ENCODE results near the gene CAPN2.
"Not testable (repeated sequence)": the region's sequence is repeated elsewhere in the genome, so short reads cannot be mapped to it uniquely, and the experiment has no call there.

Gene CAPN2

DNA sequence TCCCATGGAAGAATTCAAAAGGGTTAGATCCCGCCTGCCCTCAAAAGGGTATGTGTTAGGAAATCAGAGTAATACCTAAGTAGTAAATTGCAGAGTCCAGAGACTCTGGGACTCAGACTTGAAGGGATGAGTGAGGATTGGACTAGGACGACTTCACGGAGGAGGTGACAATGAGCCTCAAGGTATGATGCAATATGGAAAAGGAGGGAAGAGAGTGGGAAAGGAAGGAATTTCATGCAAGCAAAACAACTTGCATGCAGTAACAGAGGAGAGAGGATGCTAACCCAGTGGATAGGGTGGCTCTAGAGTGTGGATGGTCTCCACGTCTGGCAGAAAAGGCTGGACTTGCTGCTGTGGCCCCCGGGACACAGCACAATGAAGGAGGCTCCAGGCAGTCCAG is 4.8 kb downstream of the CAPN2 start:
- no peak for DNase-seq

DNA sequence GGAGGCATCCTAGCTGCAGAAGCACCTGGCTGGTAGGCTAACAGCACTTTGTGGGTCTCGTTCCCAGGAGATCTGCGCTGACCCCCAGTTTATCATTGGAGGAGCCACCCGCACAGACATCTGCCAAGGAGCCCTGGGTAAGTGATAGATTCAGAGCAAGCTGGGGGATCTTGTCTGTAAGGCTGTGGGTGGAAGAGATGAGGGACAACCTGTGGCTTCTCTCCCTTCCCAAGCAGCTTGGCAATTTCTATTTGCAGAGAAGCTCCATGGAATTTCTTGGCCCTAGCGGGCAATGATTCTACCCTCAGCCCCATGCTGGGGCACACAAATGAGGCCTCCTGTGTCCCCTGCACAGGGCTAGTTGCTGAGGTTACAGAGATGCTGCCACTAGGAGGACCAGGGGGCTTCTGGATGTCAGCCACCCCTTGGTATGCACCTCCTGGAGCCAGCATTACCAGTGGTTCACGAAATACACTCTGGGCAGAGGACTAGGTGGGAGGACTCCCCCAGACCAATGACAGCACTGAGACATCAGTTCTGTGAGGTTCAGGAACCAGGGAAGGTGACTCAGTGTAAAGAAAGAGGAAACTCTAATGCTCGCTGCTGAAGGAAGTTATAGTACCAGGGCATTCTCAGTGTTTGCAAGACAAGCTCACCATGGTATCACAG is 5.5 kb downstream of the CAPN2 start:
- DNase-seq, result no peak

DNA sequence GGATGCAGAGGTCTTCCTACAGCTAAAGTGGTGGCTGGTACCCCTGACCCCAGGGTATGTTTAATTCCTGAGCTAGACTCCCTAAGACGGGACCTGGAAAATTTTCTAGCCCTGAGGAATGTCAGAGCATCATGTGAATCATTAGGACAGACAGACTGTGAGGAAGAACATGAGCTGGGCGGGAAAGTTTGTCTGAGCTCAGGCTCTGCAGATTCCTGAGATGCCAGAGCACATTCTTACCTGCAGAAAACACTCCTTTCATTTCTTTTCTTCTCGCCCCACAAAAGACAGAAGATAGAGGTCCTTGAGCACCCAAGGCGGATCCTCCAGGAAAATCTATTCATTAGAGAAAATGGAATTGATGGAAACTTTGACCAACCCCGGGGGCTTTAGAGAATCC is 6.5 kb downstream of the CAPN2 start:
- no peak for DNase-seq

DNA sequence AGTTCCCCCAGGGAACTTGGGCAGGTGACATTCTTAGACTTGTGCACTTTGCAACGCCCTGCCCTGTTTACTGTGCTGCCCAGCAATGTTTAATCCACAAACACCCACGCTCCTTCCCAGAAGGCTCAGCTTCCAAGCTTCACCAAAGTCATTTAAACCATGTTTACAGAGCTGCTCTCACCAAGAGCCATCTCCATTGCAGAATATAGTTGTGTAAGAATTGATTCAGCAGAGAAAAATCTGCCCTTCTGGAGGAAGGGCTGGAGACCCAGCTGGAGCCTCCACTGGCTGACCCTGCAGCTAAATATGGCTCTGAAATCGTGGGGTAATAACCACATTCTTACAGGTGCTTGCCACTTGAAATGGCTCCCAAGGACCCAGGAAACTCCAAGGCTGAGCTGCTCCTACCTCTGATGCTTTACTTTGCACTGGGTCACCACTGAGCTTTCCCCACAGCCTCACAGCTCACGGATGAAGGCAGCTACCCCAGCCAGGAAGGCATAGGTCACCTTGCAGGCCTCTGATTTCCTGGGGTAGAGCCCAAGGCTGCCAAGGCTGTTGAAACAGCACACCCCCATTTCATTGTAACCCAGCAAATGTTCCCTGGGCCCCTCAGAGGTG is 8.7 kb downstream of the CAPN2 start:
- no peak for DNase-seq

DNA sequence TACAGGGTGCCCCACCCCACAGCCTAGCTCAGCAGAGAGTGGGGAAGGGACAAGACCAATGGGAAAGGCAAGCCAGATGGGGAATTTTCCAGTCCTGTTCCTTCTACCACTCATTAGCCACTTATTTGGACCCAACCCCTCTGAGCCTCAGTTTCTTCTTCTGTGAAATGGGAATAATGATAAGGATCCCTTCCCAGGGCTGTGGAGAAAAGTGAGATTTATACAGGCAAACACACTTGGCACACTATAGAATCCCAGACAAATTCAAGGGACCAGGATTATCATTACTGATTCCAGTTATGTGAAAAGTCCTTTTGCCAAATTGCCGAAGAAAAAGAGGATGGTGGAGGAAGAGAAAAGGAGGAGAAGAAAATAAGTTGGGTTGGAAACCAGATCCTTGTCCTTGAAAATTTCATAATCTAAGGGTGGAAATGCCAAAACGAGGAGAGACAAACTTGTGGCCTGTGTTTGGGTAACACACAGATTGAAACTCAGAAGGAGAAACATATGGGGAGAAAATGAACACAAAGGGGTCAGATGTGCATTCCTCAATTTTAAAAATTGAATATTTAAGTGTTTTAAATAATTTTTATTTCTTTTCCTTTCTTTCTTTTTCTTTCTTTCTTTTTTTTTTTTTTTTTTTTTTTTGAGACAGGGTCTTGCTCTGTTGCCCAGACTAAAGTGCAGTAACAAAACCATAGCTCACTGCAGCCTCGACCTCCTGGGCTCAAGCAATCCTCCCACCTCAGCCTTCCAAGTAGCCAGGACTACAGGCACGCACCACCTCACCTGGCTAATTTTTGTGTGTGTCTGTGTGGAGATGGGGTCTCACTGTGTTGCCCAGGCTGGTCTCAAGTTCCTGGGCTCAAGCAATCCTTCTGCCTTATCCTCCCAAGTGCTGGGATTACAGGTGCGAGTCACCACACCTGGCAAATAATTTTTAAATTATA is 9.6 kb downstream of the CAPN2 start:
- no peak for DNase-seq

DNA sequence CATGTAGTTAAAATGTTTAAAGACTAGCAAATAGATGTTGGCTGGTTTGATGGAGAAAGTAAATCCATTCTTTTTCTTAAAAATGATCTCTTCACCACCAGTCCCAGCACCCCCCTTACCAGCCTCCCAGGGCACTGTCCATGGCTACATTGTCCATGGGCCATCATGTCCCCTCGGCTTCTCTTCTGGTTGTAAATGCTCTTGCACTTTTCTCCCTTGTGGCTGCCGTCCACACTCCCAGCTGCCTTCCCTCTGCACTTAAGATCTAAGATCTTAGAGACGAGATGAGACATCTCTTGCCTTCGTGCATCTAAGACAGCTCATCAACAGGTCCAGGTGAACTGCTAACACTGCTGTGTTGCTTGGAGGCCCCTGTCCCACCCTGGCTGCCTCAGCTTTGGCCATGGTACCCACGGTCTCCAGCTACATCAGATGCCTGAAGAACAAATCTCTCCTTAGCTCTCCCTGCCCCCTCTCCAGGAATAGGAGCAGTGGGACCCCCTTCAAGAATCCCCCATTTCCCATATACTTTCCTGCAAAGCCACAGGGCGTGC is 11.1 kb downstream of the CAPN2 start:
- no peak for DNase-seq

DNA sequence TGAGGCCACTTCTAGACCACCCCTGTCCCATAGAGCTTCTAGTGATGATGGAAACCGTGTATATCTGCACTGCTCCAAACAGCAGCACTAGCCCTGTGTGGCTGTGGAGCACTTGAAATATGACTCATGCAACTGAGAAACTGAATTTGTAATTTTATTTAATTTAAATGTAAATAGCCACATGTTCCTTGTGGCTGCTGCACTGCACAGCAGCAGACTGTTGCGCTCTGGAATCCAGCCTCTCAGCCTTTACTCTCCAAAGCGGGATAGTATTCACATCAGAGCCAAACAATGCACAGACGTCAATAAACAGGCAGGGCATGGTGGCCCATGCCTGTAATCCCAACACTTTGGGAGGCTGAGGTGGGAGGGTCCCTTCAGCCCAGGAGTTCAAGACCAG is 12.0 kb downstream of the CAPN2 start:
- no peak for DNase-seq

DNA sequence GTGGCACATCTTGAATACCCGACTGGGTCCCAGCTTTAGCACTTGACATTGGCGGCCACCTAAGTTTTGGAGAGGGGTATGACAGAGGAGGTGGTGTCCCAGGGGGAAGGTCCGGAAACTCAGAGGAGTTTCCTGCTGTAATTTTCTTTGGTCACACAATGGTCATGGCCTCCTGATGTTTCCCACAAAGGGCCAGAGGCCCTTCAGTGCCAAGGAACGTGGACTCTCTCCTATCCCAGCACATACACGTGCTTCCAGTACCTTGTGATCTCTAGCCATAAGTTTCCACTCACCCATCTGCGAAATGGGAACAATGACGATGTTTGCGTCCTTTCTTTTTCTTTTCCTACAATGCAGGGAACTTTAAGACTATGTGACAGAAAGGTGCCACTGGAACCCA is 13.2 kb downstream of the CAPN2 start:
- no peak for DNase-seq

DNA sequence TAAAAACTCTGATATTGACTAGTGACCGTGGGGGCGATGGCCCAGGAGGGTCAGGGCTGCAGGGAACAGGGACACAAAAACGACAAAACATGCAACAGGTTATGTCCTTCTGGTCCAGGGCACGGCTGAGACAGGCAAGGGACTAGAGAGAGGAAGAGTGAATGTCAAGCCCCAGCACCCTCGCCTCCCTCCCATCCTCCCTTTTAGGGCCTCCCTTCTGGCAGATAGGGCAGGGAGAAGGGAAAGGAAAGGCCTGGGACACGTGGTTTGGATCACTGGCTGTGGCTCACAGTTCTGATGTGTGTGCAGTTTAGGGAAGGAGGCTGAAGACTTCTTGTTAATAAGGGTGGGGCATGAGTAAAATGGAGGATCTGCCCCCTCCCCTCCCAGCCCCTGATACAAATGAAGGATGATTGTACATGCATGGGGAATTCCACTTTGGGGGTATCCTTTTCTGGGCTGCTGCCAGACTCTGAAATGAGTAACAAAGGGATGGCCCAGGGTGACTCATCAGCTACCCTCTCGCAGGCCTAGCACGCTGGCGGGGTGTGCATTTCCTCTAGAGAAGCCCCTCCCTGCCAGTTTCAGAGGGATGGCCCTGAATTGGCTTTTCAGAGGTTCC is 14.2 kb downstream of the CAPN2 start:
- no peak for DNase-seq

DNA sequence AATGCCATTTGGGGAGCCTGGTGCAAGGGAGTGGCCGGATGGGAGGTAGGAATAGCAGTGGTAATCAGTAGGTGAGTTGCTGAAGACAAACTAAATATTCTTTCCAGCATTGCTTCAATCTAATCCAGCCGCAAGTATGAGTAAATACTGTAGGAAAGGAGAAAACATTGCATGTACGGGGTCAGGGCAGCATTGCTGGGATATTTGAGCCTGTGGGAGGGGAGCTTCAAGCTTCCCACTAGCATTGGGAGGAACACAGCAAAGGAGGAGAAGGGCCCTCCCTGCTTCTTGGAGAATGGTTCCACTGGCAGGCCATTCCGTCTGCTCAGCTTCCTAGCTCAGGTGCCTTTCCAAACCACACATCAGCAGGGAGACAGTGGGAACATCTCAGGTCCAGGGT is 15.2 kb downstream of the CAPN2 start:
- no peak for DNase-seq

DNA sequence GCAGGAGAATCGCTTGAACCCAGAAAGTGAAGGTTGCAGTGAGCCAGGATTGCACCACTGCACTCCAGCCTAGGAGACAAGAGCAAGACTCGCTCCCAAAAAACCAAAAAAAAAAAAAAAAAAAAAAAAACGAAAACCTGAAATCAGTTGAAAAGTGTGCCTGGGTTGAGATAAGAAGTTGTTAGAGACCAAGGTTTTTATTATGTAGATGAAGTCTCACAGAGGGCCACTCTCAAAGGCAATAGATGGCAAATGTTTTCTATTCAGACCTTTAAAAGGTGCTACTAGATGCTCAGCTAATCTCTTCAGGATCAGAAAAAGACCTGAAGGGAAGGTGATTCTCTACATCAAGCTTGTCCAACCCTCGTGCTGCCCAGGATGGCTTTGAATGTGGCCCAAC is 17.6 kb downstream of the CAPN2 start:
- DNase-seq, result no peak

DNA sequence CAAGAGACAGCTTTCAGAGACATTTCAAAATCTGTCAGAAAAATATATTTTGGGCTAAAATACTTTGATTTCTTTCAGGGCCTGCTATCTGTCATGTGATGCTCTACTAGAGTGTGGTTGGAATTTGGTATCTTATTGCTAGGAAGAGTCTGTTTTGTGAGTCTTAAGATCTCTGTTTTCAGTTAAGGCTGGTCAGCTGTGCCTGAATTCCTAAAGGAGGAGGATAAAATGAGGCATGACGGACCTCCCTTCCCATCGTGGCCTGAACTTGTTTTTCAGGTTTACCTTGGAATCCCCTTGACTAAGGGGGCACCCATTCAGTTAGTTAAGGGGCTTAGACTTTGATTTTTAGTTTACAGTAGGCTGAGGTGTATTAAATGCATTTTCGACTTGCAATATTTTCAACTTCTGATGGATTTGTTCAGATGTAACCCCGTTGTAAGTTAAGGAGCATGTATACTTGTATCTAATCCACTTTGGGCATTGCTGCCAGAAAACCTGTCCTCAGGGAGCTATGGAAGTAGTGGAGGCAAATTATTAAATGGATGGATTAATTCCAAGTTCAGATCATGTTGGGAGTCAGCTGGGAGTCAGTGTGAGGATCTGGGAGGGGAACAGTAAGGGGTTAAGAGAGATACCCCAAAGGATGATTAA is 18.3 kb downstream of the CAPN2 start:
- DNase-seq, result no peak

DNA sequence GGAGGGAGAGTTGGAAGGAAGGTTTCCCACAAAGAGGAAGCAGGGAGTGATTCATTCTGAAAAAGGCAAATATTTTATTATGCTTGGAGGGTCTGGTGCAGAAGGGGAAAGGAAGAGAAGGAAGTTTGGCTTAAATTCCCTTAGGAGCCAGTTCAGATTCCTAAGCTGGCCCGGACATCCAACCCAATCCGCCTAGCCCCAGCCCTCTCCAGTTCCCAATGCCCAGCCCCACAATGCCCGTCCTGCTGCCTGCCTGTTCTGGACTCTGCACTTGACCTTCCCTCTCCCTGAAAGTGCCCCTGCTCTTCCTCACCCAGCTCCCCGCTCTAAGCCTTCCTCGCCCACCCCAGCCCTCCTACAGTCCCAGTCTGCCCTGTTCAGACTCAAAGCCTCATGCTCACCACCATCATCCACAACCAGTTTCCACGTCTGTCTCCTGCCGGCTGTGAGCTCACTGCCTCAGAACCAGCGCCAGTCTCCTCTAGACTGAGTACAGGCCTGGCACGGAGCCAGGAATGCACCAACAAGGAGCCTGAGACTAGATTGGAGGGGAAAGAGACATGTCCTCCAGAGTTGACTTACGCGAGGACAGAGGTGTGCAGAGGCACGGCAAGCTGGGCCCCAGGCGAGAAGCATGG is 18.9 kb downstream of the CAPN2 start:
- DNase-seq, result no peak

DNA sequence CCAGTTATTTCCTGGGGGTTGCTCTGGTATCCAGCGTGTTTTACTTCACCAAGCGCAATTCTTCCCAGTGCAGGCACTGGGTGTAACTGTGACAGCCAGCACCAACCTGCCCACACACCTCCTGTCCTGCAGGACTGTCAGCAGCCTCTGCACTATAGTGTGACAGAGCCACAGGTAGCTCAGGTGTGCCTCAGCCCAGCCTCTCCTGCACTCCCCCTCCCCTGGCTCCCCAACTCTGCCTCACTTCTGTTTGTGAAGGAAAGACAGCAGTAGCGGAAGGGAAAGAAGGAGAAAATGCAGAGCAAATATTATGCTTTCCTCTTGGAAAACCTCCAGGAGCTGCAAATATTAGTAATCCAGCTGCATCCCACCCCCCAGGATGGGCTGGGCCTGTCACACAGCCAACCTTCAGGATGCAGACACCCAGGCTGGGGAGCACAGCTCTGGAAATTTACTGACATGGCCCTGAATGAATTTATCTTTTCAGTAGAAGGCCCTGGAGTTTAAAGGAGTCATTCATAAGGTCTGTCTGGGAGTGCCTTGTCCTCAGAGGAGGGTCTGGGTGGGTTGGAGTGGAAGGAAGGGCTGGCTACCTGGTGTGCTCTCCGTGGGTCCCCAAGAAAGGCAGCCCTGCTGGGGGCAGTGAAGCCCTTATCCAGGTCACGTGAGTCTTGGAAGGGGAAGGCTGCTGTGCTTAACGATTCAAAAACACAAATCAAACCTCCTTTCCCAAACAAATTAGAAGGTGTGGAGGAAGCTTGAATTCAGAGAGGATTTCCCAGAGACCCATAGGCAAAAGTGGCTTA is 20.9 kb downstream of the CAPN2 start:
- DNase-seq, result no peak

DNA sequence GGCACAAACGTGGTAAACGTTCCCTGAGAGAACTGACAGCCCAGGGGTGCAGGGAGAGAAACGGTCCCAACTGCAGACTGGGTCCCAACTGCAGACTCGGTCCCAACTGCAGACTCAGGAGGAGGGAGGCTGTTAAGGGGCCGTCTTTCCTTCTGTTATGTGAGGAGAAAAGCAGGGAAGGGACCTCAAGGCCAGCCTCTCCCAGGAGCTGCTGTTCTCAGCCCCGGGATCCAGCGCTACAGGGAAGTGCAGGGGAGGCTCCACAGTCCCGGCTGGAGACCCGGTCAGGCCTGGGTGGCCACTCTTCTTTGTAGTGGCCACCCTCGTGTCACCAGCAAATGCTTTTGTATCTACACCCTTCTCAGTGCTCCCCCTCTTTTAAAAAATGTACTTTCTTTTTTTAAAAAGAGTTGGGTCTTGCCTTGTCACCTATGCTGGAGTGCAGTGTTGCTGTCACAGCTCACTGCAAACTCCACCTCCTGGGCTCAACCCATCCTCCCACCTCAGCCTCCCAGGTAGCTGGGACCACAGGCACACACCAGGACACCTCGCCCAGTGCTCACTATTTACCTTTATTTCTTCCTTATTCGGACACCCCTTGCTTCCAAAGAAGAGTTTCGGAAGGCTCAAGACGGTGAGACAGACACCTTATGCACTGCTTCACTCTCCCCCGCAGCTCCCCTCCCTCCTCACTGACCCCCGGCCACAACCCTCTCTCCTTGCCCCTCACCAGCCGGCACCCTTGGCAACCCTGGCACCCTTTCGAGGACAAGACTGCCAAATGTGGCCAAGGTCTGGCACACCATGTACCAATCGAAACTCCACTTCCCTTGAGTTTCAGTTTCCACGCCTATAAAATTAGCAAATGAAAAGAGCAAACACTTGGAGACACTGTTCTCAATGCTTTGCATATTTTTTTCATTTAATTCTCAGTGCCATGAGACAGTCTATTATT is 21.8 kb downstream of the CAPN2 start:
- no peak for DNase-seq

DNA sequence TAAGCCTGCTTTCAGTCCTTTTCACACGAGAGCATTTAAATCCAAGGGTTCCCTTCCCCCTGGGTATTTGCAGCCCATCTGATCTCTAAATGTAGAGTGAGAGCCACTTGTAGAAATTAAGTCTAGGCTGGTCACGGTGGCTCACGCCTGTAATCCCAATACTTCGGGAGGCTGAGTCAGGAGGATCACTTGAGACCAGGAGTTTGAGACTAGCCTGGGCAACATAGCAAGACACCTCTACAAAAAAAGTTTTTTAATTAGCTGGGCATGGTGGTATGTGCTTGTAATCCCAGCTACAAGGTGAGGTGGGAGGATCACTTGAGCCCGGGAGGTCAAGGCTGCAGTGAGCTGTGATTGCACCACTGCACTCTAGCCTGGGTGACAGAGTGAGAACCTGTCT is 24.3 kb downstream of the CAPN2 start:
- DNase-seq, result not testable (repeated sequence)

DNA sequence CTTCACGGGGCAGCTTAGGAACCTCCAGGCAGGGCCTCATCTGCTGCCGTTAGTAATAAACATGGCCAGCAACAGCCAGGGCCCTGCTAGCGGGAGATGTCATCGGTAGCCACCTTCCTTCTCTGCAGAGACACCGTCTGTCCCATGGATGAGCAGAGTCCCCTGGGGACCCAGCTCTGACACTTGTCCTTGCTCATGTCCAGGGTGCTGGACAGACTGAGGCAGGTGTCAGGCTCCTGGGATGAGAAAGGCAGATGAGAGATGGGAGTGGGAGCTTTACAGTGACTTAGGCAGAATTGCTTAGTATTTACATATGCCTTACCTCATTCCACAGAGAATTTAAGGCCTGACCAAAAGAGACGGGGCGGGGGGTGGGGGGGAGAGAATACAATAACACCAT is 25.0 kb downstream of the CAPN2 start:
- no peak for DNase-seq

DNA sequence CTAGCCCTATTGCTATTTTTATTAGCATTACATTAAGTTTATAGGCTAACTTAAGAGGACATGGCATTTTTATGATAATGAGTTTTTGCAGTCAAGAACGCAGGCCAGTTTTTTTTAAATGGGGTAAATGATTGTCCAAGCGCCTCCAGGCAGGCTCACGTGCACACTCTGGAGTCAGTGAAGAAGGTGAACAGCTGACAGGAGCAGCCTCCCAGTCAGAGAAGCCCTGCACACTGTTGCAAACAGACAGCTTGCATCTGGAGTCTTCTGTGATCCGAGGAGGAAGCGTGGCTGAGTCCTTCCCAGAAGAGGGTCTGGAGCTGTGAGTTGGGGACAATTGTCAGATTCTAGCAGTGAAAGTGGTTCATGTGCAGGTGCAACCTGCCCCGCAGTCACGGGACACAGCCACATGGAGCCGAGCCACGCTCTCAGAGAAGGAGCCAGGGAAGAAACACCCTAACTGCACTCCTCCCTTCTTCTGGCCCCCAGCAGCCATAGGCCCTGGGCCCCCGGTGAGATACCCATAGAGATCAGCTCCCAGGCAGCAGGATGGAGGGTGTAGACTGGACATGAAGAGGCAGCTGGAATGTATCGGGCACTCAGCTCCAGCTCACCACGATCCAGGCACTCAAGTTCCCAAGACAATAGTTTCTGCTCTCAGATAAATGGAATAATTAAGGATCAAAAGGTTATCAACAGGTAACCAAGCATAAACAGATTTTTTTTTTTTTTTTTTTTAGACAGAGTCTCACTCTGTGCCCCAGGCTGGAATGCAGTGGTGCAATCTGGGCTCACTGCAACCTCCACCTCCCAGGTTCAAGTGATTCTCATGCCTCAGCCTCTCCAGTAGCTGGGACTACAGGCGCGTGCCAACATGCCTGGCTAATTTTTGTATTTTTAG is 26.4 kb downstream of the CAPN2 start:
- no peak for DNase-seq
